ENCODE data around the gene DLGAP4. TPM values are rescaled to one million over a fixed set of nuclear protein-coding genes. Genes with fewer than 3 reads are reported as not detected.

The DLGAP4 gene
- total and polyA plus RNA-seq, 9 of the 15 experiments (the other 6 are each of a cell fraction or from before 2014, with no cell fraction given), result 0.31 to 34.1 (median 4.5) TPM

DNA sequence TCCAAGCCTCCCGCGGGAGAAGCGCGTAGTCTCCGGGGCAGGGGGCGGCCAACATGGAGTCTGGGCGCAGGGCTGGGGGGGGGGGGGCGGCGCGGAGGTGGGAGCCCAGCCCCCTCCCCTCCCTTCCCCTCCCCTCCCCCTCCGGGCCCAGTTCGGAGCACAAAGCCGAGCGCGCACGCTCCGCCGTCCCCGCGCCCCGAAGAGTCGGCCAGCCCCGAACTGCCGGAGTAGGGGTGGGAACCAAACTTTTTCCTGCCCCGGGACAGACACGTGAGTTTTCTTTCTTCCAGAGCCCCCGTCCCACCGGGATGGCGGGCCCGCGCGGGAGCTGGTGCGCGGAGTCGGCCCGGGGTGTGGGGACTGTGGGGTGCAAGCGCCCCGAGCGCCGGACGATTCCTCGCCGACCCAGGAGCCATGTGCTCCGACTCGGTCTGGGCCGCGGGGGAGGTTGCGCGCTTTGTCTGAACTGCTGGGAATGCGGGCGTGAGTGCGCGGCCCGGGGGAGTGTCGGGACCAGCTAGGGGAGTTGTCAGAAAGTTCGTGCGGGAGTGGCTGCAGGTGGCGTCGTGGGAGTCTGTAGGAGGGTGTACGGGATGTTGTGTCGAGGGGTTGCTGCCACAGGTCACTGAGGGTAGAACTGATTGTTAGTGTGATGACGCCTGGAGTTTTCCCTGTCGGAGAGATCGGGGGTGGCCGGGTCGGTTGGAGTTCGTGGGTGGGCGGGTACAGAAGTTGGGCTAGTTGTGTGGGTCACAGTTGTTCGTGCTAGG is 268.4 kb downstream of the DLGAP4 start (continued):
- TF ChIP-seq ARID4B (CRISPR knock-in tag; IDR thresholded peaks at IDR 0.05) (peak; percentile 16; the same call in 1 of the 2 replicates), CUX1 (CRISPR knock-in tag; IDR thresholded peaks at IDR 0.05) (no peak), TEAD4 (IDR thresholded peaks at IDR 0.05; ENCODE audit: low read length) (peak; percentile 56), TEAD4 (CRISPR knock-in tag; IDR thresholded peaks at IDR 0.05; ENCODE audit: borderline replicate concordance) (no peak), BCOR (IDR thresholded peaks at IDR 0.05) (peak; percentile 74), ETV5 (CRISPR knock-in tag; IDR thresholded peaks at IDR 0.05; ENCODE audit: low read depth) (no peak), CTBP1 (IDR thresholded peaks at IDR 0.05; ENCODE audit: borderline replicate concordance) (peak; percentile 58; the same call in 1 of the 2 replicates), SIRT6 (IDR thresholded peaks at IDR 0.05; ENCODE audit: low read depth, low read length) (no peak), ZNF274 (IDR thresholded peaks at IDR 0.05; ENCODE audit: borderline replicate concordance, low read depth, low read length) (no peak), JUN (IDR thresholded peaks at IDR 0.05; ENCODE audit: borderline replicate concordance, low read depth, low read length) (no peak; the same call in 1 of the 2 replicates), JUN (CRISPR knock-in tag; IDR thresholded peaks at IDR 0.05; ENCODE audit: borderline replicate concordance) (no peak), STAT5A (IDR thresholded peaks at IDR 0.05; ENCODE audit: borderline replicate concordance, low read length) (no peak), ZNF143 (CRISPR knock-in tag; IDR thresholded peaks at IDR 0.05) (no peak)
- TF ChIP-seq, protein P1, sequence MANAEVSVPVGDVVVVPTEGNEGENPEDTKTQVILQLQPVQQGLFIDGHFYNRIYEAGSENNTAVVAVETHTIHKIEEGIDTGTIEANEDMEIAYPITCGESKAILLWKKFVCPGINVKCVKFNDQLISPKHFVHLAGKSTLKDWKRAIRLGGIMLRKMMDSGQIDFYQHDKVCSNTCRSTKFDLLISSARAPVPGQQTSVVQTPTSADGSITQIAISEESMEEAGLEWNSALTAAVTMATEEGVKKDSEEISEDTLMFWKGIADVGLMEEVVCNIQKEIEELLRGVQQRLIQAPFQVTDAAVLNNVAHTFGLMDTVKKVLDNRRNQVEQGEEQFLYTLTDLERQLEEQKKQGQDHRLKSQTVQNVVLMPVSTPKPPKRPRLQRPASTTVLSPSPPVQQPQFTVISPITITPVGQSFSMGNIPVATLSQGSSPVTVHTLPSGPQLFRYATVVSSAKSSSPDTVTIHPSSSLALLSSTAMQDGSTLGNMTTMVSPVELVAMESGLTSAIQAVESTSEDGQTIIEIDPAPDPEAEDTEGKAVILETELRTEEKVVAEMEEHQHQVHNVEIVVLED (CRISPR knock-in tag; IDR thresholded peaks at IDR 0.05), result peak; percentile 46; the same call in 1 of the 2 replicates

Data from K562 (cell line).